PC-9 (cell line): ENCODE results near the gene SMURF1. TPM values are rescaled to one million over a fixed set of nuclear protein-coding genes. Genes with fewer than 3 reads are reported as not detected.

Experiments
- BruUV-seq: library from RNA; stranded (reverse); fragments of 400-500 nt; replicated peaks from 2 replicates; lab custom pipeline; 2021; lab: Mats Ljungman, UMichigan
- CTCF ChIA-PET: fragments of 300-600 bp; sonication (Branson Sonifier 250); formaldehyde crosslinking; loops from one replicate; lab custom pipeline; 2022; ENCODE audit warnings: antibody characterized with exemption; lab: Charles Lee
- POLR2A ChIA-PET: fragments of 300-600 bp; sonication (Branson Sonifier 250); formaldehyde crosslinking; loops from one replicate; lab custom pipeline; 2022; ENCODE audit warnings: antibody characterized with exemption; ENCODE audit not compliant: unreplicated experiment; lab: Charles Lee
- DNase-seq, 2 experiments: peaks; one replicate each; pipeline versions ENCODE4 v3.0.0 to v3.0.0-alpha.2; 2015 to 2022; ENCODE audit warnings: mixed read lengths in 1 of 2
- H2AFZ ChIP-seq: fragments of 200-600 bp; sonication (generic); 2 replicates; pipeline ENCODE4 v1.8.1; 2017; ENCODE audit warnings: antibody characterized with exemption
- H3F3A ChIP-seq: fragments of 200-600 bp; sonication (generic); 2 replicates; pipeline ENCODE4 v1.8.1; 2017; ENCODE audit warnings: antibody characterized with exemption, mild to moderate bottlenecking, low read depth; ENCODE audit not compliant: insufficient read depth
- H3K27ac ChIP-seq: fragments of 200-600 bp; sonication (generic); 2 replicates; pipeline ENCODE4 v1.6.1; 2016; ENCODE audit warnings: mixed run types
- H3K27me3 ChIP-seq: fragments of 200-600 bp; sonication (generic); 2 replicates; pipeline ENCODE4 v1.6.1; 2016; ENCODE audit warnings: low read depth, mixed run types; ENCODE audit not compliant: insufficient read depth
- H3K36me3 ChIP-seq: fragments of 200-600 bp; sonication (generic); 2 replicates; pipeline ENCODE4 v1.6.1; 2016; ENCODE audit warnings: low read depth, mixed run types
- H3K4me1 ChIP-seq: fragments of 200-600 bp; sonication (generic); replicated peaks from 2 replicates; pipeline ENCODE4 v1.6.1; 2016; ENCODE audit warnings: mixed run types; ENCODE audit not compliant: insufficient read depth
- H3K4me2 ChIP-seq: fragments of 200-600 bp; sonication (generic); 2 replicates; pipeline ENCODE4 v1.6.1; 2017; ENCODE audit warnings: mixed run types
- H3K4me3 ChIP-seq: fragments of 200-600 bp; sonication (generic); 2 replicates; pipeline ENCODE4 v1.6.1; 2016; ENCODE audit warnings: mixed run types
- H3K79me2 ChIP-seq: fragments of 200-600 bp; sonication (generic); 2 replicates; pipeline ENCODE4 v1.6.1; 2017; ENCODE audit warnings: low read depth, mixed run types
- H3K9me2 ChIP-seq: fragments of 200-600 bp; sonication (generic); 2 replicates; pipeline ENCODE4 v1.8.1; 2017; ENCODE audit warnings: mild to moderate bottlenecking; ENCODE audit not compliant: insufficient read depth
- H3K9me3 ChIP-seq: fragments of 200-600 bp; sonication (generic); 2 replicates; pipeline ENCODE4 v1.8.1; 2016; ENCODE audit warnings: low read depth; ENCODE audit not compliant: insufficient read depth
- H4K20me1 ChIP-seq: fragments of 200-600 bp; sonication (generic); 2 replicates; pipeline ENCODE4 v1.8.1; 2017; ENCODE audit not compliant: insufficient read depth
- EZH2 ChIP-seq: fragments of 200-600 bp; sonication (generic); IDR thresholded peaks from 2 replicates; pipeline ENCODE4 v1.8.0; 2017; ENCODE audit warnings: antibody characterized with exemption, low read depth
- intact Hi-C: fragments of 100-400 bp; cut with micrococcal nuclease; formaldehyde crosslinking; loops from one replicate; pipeline ENCODE4 v1.10.0; 2022; ENCODE audit not compliant: unreplicated experiment
- total RNA-seq: library from RNA; stranded (reverse); gene quantifications from 2 replicates; pipeline ENCODE4 v1.2.3, GENCODE V29; 2021
- TF ChIP-seq, protein P1 (sequence below): fragments of 200-600 bp; sonication (generic); conservative IDR thresholded peaks from 2 replicates; pipeline ENCODE4 v1.6.1; 2017; ENCODE audit warnings: mixed run types, antibody characterized with exemption, mild to moderate bottlenecking, moderate library complexity

SMURF1 gene
- total RNA-seq, 1 experiment from 2014 or later, result 53.2 TPM

DNA sequence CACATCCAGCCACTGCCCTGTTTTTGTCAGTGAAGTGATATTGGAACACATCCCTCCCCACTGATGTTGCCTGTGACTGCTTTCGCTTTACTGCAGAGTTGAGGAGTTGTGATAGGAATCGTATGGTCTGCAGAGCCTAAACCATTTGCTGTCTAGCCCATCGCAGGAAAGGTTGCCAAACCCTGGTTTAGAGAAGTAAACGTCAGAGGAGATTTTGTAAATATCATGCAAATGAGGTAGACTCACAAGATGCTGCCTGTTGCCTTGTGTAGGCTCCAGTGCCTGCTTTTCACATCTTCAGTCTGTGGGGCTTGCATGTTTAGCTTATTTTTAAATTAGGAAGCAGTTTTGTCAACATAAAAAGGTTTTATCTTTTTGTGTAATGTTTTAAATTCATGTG lies 158.5 kb downstream of the SMURF1 start:
- Histone ChIP-seq H3F3A (no peaks in the 10 kb centered on the region; the same call in 1 of the 2 replicates), H3K27me3 (no peaks in the 10 kb centered on the region), H3K9me3 (no peaks in the 10 kb centered on the region), H3K27ac (no peak overlapping the region), H4K20me1 (peaks cover 8% of the 10 kb centered on the region; the same call in 1 of the 2 replicates), H3K79me2 (no peaks in the 10 kb centered on the region), H3K9me2 (no peaks in the 10 kb centered on the region), H3K36me3 (peaks cover 55% of the 10 kb centered on the region), H3K4me3 (no peak overlapping the region), H3K4me1 (no peaks in the 10 kb centered on the region), H2AFZ (no peak overlapping the region), H3K4me2 (no peak overlapping the region)
- CTCF ChIA-PET, result no interaction called here
- POLR2A ChIA-PET, result no interaction called here
- DNase-seq, result no peak
- intact Hi-C loops, result no loop called here
- TF ChIP-seq, protein P1, sequence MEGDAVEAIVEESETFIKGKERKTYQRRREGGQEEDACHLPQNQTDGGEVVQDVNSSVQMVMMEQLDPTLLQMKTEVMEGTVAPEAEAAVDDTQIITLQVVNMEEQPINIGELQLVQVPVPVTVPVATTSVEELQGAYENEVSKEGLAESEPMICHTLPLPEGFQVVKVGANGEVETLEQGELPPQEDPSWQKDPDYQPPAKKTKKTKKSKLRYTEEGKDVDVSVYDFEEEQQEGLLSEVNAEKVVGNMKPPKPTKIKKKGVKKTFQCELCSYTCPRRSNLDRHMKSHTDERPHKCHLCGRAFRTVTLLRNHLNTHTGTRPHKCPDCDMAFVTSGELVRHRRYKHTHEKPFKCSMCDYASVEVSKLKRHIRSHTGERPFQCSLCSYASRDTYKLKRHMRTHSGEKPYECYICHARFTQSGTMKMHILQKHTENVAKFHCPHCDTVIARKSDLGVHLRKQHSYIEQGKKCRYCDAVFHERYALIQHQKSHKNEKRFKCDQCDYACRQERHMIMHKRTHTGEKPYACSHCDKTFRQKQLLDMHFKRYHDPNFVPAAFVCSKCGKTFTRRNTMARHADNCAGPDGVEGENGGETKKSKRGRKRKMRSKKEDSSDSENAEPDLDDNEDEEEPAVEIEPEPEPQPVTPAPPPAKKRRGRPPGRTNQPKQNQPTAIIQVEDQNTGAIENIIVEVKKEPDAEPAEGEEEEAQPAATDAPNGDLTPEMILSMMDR, result no peak
- TF ChIP-seq EZH2, result no peak
- no TSS peak for BruUV-seq

DNA sequence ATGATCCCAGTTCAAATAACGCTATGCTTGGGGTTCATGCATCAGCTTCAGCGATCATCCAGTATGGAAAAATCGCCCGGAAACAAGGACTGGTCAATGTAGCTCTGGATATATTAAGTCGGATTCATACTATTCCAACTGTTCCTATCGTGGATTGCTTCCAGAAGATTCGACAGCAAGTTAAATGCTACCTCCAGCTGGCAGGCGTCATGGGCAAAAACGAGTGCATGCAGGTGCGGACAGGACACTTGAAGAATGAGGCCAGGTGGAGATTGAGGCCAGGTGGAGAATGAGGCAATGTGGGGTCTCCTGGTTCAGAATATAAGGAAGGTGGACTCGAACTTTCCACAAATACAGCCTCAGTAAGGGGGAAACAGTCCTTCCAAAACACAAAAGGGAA lies 159.8 kb downstream of the SMURF1 start:
- no peak overlapping the region for H3K4me2 ChIP-seq
- POLR2A ChIA-PET, result interaction anchor here (0.5 kb wide), 1 partner anchor 93 kb away, joined by 5 read pairs; no protein-coding TSS in a partner anchor
- no peaks in the 10 kb centered on the region for H3K4me1 ChIP-seq

DNA sequence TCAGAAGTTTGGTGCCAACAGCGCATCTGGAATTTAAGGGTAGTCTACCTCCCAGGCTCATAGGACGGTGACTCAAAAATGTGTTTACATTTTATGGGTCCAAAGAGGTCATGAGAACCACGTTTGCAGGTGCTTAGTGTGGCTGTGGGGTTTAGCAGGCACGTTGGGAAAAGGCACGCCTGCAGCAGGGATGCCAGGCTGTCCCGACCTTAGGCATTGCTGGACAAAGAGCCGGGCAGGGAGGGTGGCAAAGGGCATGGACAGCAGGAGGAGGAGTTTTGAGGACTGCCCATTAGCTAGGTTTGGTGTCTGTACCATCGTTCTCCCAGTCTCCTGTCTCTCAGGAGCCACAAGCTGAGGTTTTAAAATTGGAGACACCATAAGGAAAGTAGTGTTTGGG lies 161.2 kb downstream of the SMURF1 start:
- H3K36me3 ChIP-seq, result peaks cover 45% of the 10 kb centered on the region
- no TSS peak for BruUV-seq

More for the DNA sequence above, 159.8 kb downstream of the SMURF1 start:
- no peaks in the 10 kb centered on the region for H3K27me3 ChIP-seq
- H4K20me1 ChIP-seq, result peaks cover 8% of the 10 kb centered on the region; the same call in 1 of the 2 replicates
- no peaks in the 10 kb centered on the region for H3K79me2 ChIP-seq
- H3K9me3 ChIP-seq, result no peaks in the 10 kb centered on the region
- CTCF ChIA-PET, result no interaction called here
- intact Hi-C loops, result no loop called here
- DNase-seq, result no peak
- TF ChIP-seq, protein P1, result no peak
- TF ChIP-seq EZH2, result no peak
- peaks cover 56% of the 10 kb centered on the region for H3K36me3 ChIP-seq
- no peak overlapping the region for H3K4me3 ChIP-seq
- no TSS peak for BruUV-seq
- H3F3A ChIP-seq, result no peaks in the 10 kb centered on the region; the same call in 1 of the 2 replicates
- H3K27ac ChIP-seq, result no peak overlapping the region
- no peaks in the 10 kb centered on the region for H3K9me2 ChIP-seq
- H2AFZ ChIP-seq, result no peak overlapping the region

More for the DNA sequence above, 161.2 kb downstream of the SMURF1 start:
- Histone ChIP-seq H3K4me3 (no peak overlapping the region), H3K9me3 (no peaks in the 10 kb centered on the region), H3K9me2 (no peaks in the 10 kb centered on the region), H3K4me1 (no peaks in the 10 kb centered on the region), H2AFZ (no peak overlapping the region), H3K27ac (no peak overlapping the region), H3K4me2 (no peak overlapping the region), H4K20me1 (0 out of 2 replicates have a peak, but pooled peaks cover 8% of the 10 kb centered on the region), H3K79me2 (no peaks in the 10 kb centered on the region), H3F3A (no peaks in the 10 kb centered on the region; the same call in 1 of the 2 replicates), H3K27me3 (no peaks in the 10 kb centered on the region)
- ChIA-PET CTCF (no interaction called here), POLR2A (no interaction called here)
- no peak for TF ChIP-seq EZH2
- TF ChIP-seq, protein P1, result no peak
- intact Hi-C loops, result no loop called here
- DNase-seq, result no peak
